Measurements from ENCODE around the gene LMBRD1.

The LMBRD1 gene

GRCh38 chr6:69664551-69664950, 132.3 kb downstream of the LMBRD1 start:
- Histone ChIP-seq H3K4me1 (no peaks in the 10 kb centered on the region), H3K9ac (no peak overlapping the region), H3K4me3 (ENCODE audit: low read depth, low read length) (no peak overlapping the region), H3K4me2 (ENCODE audit: low read length) (no peak overlapping the region), H3K79me2 (no peaks in the 10 kb centered on the region), H2AFZ (no peak overlapping the region), H3K27ac (no peak overlapping the region), H3K36me3 (ENCODE audit: control insufficient read depth, insufficient read depth, low read length) (no peaks in the 10 kb centered on the region), H3K27me3 (ENCODE audit: control insufficient read depth, insufficient read depth, low read length) (no peaks in the 10 kb centered on the region), H3K9me3 (ENCODE audit: control insufficient read depth, low read length) (no peaks in the 10 kb centered on the region)
- TF ChIP-seq, protein P1, sequence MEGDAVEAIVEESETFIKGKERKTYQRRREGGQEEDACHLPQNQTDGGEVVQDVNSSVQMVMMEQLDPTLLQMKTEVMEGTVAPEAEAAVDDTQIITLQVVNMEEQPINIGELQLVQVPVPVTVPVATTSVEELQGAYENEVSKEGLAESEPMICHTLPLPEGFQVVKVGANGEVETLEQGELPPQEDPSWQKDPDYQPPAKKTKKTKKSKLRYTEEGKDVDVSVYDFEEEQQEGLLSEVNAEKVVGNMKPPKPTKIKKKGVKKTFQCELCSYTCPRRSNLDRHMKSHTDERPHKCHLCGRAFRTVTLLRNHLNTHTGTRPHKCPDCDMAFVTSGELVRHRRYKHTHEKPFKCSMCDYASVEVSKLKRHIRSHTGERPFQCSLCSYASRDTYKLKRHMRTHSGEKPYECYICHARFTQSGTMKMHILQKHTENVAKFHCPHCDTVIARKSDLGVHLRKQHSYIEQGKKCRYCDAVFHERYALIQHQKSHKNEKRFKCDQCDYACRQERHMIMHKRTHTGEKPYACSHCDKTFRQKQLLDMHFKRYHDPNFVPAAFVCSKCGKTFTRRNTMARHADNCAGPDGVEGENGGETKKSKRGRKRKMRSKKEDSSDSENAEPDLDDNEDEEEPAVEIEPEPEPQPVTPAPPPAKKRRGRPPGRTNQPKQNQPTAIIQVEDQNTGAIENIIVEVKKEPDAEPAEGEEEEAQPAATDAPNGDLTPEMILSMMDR (IDR thresholded peaks at IDR 0.05): no peak

DNA sequence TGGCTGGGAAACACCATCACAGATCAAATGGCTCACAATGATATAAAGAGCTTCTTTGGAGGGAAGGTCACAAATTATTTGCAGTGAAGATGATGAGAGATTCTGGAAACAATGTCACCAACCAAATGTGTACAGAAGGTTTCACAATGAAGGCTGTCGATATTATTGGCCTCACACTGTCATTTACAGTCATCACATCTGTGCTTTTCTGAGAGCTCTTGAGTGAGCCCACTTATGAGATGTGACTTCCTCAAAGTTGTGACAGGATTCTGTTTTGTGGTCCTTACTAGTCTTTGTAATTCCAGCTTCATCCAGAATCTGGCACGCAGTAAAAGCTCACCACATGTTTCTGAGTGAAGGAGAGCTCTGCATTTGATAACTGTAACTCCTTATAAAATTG, 133.6 kb downstream of the LMBRD1 start:
- TF ChIP-seq, protein P1 (IDR thresholded peaks at IDR 0.05): no peak
- no peak overlapping the region for H3K4me2 ChIP-seq (ENCODE audit: low read length)

DNA sequence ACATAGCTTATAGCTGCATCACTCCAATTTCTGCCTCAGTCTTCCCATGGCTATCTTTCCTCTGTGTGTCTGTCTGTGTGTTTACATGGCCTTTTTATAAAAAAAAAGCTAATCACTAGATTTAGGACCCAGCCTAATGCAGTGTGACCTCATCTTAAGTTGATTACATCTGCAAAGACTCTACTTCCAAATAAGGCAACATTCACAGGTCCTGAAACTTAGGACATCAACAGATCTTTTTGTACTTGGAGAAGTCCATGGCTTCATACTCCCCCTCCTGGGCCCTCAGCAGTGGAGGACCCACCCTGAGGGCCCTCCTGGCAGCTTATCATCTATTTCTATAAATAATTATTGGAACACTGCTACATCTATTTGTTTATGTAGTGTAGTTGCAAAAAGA, 146.1 kb downstream of the LMBRD1 start:
- Histone ChIP-seq H3K27me3 (ENCODE audit: control insufficient read depth, insufficient read depth, low read length) (no peaks in the 10 kb centered on the region), H2AFZ (no peak overlapping the region), H3K4me3 (ENCODE audit: low read depth, low read length) (no peak overlapping the region), H3K4me2 (ENCODE audit: low read length) (no peak overlapping the region), H3K4me1 (no peaks in the 10 kb centered on the region), H3K36me3 (ENCODE audit: control insufficient read depth, insufficient read depth, low read length) (no peaks in the 10 kb centered on the region), H3K9ac (no peak overlapping the region), H3K79me2 (no peaks in the 10 kb centered on the region), H3K27ac (no peak overlapping the region), H3K9me3 (ENCODE audit: control insufficient read depth, low read length) (no peaks in the 10 kb centered on the region)
- TF ChIP-seq, protein P1 (IDR thresholded peaks at IDR 0.05): no peak

More for the DNA sequence above, 133.6 kb downstream of the LMBRD1 start:
- H2AFZ ChIP-seq: no peak overlapping the region
- H3K27ac ChIP-seq: no peak overlapping the region
- no peak overlapping the region for H3K4me3 ChIP-seq (ENCODE audit: low read depth, low read length)
- H3K27me3 ChIP-seq (ENCODE audit: control insufficient read depth, insufficient read depth, low read length): no peaks in the 10 kb centered on the region
- no peaks in the 10 kb centered on the region for H3K79me2 ChIP-seq
- no peaks in the 10 kb centered on the region for H3K4me1 ChIP-seq
- no peak overlapping the region for H3K9ac ChIP-seq
- no peaks in the 10 kb centered on the region for H3K36me3 ChIP-seq (ENCODE audit: control insufficient read depth, insufficient read depth, low read length)
- no peaks in the 10 kb centered on the region for H3K9me3 ChIP-seq (ENCODE audit: control insufficient read depth, low read length)

GRCh38 chr6:69647726-69648125, 149.1 kb downstream of the LMBRD1 start:
- H3K36me3 ChIP-seq (ENCODE audit: control insufficient read depth, insufficient read depth, low read length): no peaks in the 10 kb centered on the region
- TF ChIP-seq, protein P1 (IDR thresholded peaks at IDR 0.05): no peak
- H3K9ac ChIP-seq: no peak overlapping the region
- no peaks in the 10 kb centered on the region for H3K27me3 ChIP-seq (ENCODE audit: control insufficient read depth, insufficient read depth, low read length)
- H2AFZ ChIP-seq: no peak overlapping the region
- H3K9me3 ChIP-seq (ENCODE audit: control insufficient read depth, low read length): no peaks in the 10 kb centered on the region
- H3K27ac ChIP-seq: no peak overlapping the region
- no peak overlapping the region for H3K4me2 ChIP-seq (ENCODE audit: low read length)
- no peaks in the 10 kb centered on the region for H3K4me1 ChIP-seq
- H3K79me2 ChIP-seq: no peaks in the 10 kb centered on the region
- H3K4me3 ChIP-seq (ENCODE audit: low read depth, low read length): no peak overlapping the region

DNA sequence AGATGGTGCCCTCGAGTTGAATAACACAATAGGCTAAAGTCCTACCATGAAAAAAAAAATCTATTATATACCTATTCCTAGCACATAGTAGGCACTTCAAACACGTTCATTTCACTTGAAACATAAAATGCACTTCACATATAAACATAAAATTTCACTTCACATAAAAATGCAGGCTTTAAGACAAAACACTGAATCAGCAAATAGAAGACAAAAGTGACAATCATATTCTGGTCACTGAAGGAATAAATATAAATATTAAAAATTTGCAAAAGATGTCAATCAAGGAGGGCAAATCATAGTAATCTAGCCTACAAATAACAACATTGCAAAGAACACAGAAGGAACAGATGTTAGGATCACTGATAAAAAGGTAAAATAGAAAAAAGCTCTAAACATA, 153.1 kb downstream of the LMBRD1 start:
- Histone ChIP-seq H3K27me3 (ENCODE audit: control insufficient read depth, insufficient read depth, low read length) (no peaks in the 10 kb centered on the region), H3K36me3 (ENCODE audit: control insufficient read depth, insufficient read depth, low read length) (no peaks in the 10 kb centered on the region), H3K27ac (no peak overlapping the region), H3K9ac (no peak overlapping the region), H2AFZ (no peak overlapping the region), H3K9me3 (ENCODE audit: control insufficient read depth, low read length) (no peaks in the 10 kb centered on the region), H3K4me3 (ENCODE audit: low read depth, low read length) (no peak overlapping the region), H3K79me2 (no peaks in the 10 kb centered on the region), H3K4me1 (no peaks in the 10 kb centered on the region), H3K4me2 (ENCODE audit: low read length) (no peak overlapping the region)
- TF ChIP-seq, protein P1 (IDR thresholded peaks at IDR 0.05): no peak

All from parathyroid adenoma (tissue), 2 donors.